SU-DHL-6 (cell line): ENCODE data around the gene ADAMTS18.

Source experiments
- H2AFZ ChIP-seq: fragments of 200-600 bp; sonication (generic); 2 replicates; pipeline ENCODE4 v1.6.1; 2014; ENCODE audit warnings: low read depth, mild to moderate bottlenecking, moderate library complexity, mixed read lengths, antibody characterized with exemption, low read length; ENCODE audit not compliant: severe bottlenecking
- H3F3A ChIP-seq: fragments of 200-600 bp; shearing (Covaris generic); 2 replicates; pipeline ENCODE4 v1.6.0; 2016; ENCODE audit warnings: antibody characterized with exemption, mild to moderate bottlenecking; ENCODE audit not compliant: insufficient read depth
- H3K27ac ChIP-seq: fragments of 200-600 bp; sonication (generic); 2 replicates; pipeline ENCODE4 v1.5.1; 2016; ENCODE audit warnings: low read depth, mild to moderate bottlenecking, low read length, moderate library complexity, mixed read lengths
- H3K27me3 ChIP-seq: fragments of 200-600 bp; sonication (generic), shearing (Covaris generic); 2 replicates; pipeline ENCODE4 v1.6.0; 2014; ENCODE audit warnings: mild to moderate bottlenecking, low read length
- H3K36me3 ChIP-seq: fragments of 200-600 bp; sonication (generic); 2 replicates; pipeline ENCODE4 v1.6.1; 2014; ENCODE audit warnings: mild to moderate bottlenecking, low read length, mixed read lengths
- H3K4me2 ChIP-seq: fragments of 300-600, 200-600 bp; shearing (Covaris generic), sonication (generic); 2 replicates; pipeline ENCODE4 v1.6.0; 2014; ENCODE audit warnings: low read length, low read depth, mild to moderate bottlenecking; ENCODE audit not compliant: poor library complexity, severe bottlenecking
- H3K4me3 ChIP-seq: fragments of 200-600 bp; sonication (generic); 2 replicates; pipeline ENCODE4 v1.5.1; 2014; ENCODE audit warnings: antibody characterized with exemption, low read length, mild to moderate bottlenecking, mixed read lengths; ENCODE audit not compliant: insufficient read depth, poor library complexity, severe bottlenecking
- H3K79me2 ChIP-seq: fragments of 200-600 bp; sonication (generic); 2 replicates; pipeline ENCODE4 v1.6.1; 2014; ENCODE audit warnings: mild to moderate bottlenecking, low read length, moderate library complexity; ENCODE audit not compliant: insufficient read depth
- H3K9ac ChIP-seq: fragments of 200-600 bp; sonication (generic); 2 replicates; pipeline ENCODE4 v1.7.0; 2014; ENCODE audit warnings: mild to moderate bottlenecking, low read length
- H3K9me2 ChIP-seq: fragments of 200-600 bp; sonication (generic); replicated peaks from 2 replicates; pipeline ENCODE4 v1.6.1; 2014; ENCODE audit warnings: low read length; ENCODE audit not compliant: insufficient read depth
- H3K9me3 ChIP-seq: fragments of 200-600 bp; sonication (generic); 2 replicates; pipeline ENCODE4 v1.6.1; 2014; ENCODE audit warnings: low read length, mixed read lengths; ENCODE audit not compliant: insufficient read depth
- H4K20me1 ChIP-seq: fragments of 200-600 bp; sonication (generic); 2 replicates; pipeline ENCODE4 v1.6.1; 2014; ENCODE audit warnings: low read depth, mild to moderate bottlenecking, antibody characterized with exemption, low read length, moderate library complexity, mixed read lengths
- EZH2phosphoT487 ChIP-seq: fragments of 200-600 bp; sonication (generic), shearing (Covaris generic); conservative IDR thresholded peaks from 2 replicates; pipeline ENCODE4 v1.6.1; 2018; ENCODE audit warnings: mild to moderate bottlenecking, antibody characterized with exemption, low read length, moderate library complexity, mixed read lengths
- TF ChIP-seq, protein P1 (sequence below): fragments of 200-600 bp; sonication (generic); IDR thresholded peaks from one replicate; pipeline ENCODE4 v1.5.1; 2017; ENCODE audit warnings: antibody characterized with exemption, mild to moderate bottlenecking, low read length, moderate library complexity; ENCODE audit not compliant: insufficient read depth, poor library complexity, severe bottlenecking

The ADAMTS18 gene

DNA sequence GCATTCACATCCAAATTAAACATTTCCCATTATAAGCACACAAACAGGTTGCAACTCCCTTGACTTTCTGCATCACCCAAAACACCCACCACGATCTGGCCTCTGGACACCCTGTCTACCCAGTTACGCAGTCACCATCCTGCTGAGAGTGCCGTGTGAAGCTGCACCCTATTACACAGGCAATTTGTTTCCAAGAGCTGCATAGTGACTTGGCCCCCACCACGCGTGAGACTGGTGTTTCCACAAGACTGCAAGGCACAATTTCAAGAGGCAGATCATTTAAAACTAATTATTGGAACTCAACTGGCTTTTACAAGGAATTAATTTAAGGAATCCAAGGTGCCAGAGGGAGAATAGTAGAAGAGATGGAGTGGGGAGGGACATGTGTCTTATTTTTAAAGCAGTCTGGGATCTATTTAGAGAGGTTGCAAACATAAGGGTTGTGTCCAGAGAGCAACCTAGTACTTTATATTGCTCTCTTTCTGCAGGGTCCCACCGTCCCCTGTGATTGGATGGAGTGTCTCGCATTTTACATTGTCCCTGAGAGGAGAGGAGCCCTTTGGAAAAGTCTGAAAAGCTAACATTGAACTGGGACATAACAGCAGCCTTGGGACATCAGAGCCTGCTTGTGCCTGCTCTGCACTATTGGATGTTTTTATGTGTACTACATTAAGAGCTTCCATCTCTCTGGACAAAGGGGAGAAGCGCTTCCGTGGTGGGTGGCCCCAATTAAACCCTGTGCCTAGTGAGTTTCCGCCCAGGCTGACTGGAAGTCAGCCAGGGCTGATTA is 8.7 kb upstream of the ADAMTS18 start:
- H3K4me3 ChIP-seq: no peak overlapping the region
- no peaks in the 10 kb centered on the region for H4K20me1 ChIP-seq
- H2AFZ ChIP-seq: no peak overlapping the region
- no peaks in the 10 kb centered on the region for H3K79me2 ChIP-seq
- no peak overlapping the region for H3K27ac ChIP-seq
- no peak overlapping the region for H3K9ac ChIP-seq
- H3K9me3 ChIP-seq: no peaks in the 10 kb centered on the region
- no peak for TF ChIP-seq EZH2phosphoT487
- TF ChIP-seq, protein P1, sequence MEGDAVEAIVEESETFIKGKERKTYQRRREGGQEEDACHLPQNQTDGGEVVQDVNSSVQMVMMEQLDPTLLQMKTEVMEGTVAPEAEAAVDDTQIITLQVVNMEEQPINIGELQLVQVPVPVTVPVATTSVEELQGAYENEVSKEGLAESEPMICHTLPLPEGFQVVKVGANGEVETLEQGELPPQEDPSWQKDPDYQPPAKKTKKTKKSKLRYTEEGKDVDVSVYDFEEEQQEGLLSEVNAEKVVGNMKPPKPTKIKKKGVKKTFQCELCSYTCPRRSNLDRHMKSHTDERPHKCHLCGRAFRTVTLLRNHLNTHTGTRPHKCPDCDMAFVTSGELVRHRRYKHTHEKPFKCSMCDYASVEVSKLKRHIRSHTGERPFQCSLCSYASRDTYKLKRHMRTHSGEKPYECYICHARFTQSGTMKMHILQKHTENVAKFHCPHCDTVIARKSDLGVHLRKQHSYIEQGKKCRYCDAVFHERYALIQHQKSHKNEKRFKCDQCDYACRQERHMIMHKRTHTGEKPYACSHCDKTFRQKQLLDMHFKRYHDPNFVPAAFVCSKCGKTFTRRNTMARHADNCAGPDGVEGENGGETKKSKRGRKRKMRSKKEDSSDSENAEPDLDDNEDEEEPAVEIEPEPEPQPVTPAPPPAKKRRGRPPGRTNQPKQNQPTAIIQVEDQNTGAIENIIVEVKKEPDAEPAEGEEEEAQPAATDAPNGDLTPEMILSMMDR: no peak
- H3K4me2 ChIP-seq: no peak overlapping the region
- no peaks in the 10 kb centered on the region for H3K36me3 ChIP-seq
- H3K27me3 ChIP-seq: no peaks in the 10 kb centered on the region
- H3K9me2 ChIP-seq: no peaks in the 10 kb centered on the region
- H3F3A ChIP-seq: no peaks in the 10 kb centered on the region

DNA sequence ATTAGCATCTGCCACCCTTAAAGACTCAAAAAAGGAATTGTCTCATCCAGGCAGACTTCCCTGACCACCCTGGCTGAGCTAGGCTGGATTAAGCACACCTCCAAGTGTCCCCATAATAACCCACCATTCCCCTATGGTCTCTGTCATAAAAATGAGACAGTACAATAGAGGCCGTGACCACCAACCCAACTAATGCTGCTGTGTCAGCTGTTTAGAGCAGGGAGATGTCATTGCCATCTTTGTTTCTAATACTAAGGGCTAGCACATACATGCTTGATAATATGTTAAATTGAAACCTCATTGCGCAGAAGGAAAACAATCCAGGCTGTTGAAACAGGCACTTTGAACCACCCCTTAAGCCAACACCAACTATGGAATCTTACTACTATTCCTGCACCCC is 7.2 kb upstream of the ADAMTS18 start:
- no peaks in the 10 kb centered on the region for H3K36me3 ChIP-seq
- H3K9me2 ChIP-seq: no peaks in the 10 kb centered on the region
- H3K4me3 ChIP-seq: no peak overlapping the region
- no peak overlapping the region for H3K4me2 ChIP-seq
- no peak overlapping the region for H3K9ac ChIP-seq
- H2AFZ ChIP-seq: no peak overlapping the region
- H3K9me3 ChIP-seq: no peaks in the 10 kb centered on the region
- H3K27ac ChIP-seq: no peak overlapping the region
- TF ChIP-seq, protein P1: no peak
- no peak for TF ChIP-seq EZH2phosphoT487
- H3K27me3 ChIP-seq: no peaks in the 10 kb centered on the region
- no peaks in the 10 kb centered on the region for H4K20me1 ChIP-seq
- no peaks in the 10 kb centered on the region for H3F3A ChIP-seq
- H3K79me2 ChIP-seq: no peaks in the 10 kb centered on the region

DNA sequence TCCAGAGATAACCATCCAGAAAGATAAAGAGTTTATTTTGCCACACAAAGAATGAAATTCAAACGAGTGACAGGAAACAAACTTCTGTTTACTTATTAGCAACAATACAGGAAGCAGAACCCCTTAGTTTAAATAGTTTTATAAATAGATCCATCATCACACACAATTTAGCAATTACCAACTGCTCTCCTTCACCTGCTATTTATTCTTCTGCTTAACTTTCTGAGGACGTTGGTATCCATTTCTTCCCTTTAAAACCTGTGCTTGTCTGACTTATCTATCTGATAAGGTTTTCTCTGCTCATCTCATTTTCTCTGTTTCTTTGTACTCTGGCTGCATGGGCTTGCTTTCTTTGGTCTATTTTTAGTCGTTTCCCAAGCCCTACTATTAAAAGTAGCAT is 4.3 kb upstream of the ADAMTS18 start:
- no peak overlapping the region for H3K27ac ChIP-seq
- no peak overlapping the region for H3K4me2 ChIP-seq
- no peaks in the 10 kb centered on the region for H3K9me2 ChIP-seq
- H3K9ac ChIP-seq: no peak overlapping the region
- no peak overlapping the region for H2AFZ ChIP-seq
- H3K79me2 ChIP-seq: no peaks in the 10 kb centered on the region
- H3K36me3 ChIP-seq: no peaks in the 10 kb centered on the region
- H3K9me3 ChIP-seq: no peaks in the 10 kb centered on the region
- no peak overlapping the region for H3K4me3 ChIP-seq
- no peaks in the 10 kb centered on the region for H4K20me1 ChIP-seq
- TF ChIP-seq, protein P1: no peak
- TF ChIP-seq EZH2phosphoT487: no peak
- no peaks in the 10 kb centered on the region for H3K27me3 ChIP-seq
- H3F3A ChIP-seq: no peaks in the 10 kb centered on the region
